ENCODE results near the gene FSTL4.

FSTL4 gene

GRCh38 chr5:133252133-133252480 lies 360.2 kb downstream of the FSTL4 start:
- no peak for DNase-seq

- DNase-seq = no peak
These were observed 360.8 kb downstream of the FSTL4 start for GRCh38 chr5:133251296-133252132.

GRCh38 chr5:133250527-133250926 lies 361.8 kb downstream of the FSTL4 start:
- DNase-seq = no peak

GRCh38 chr5:133249593-133249992 lies 362.7 kb downstream of the FSTL4 start:
- DNase-seq = no peak

- DNase-seq = no peak
These were observed 364.3 kb downstream of the FSTL4 start for GRCh38 chr5:133247881-133248624.

GRCh38 chr5:133247151-133247709 lies 365.1 kb downstream of the FSTL4 start:
- DNase-seq = no peak

GRCh38 chr5:133246376-133247150 lies 365.8 kb downstream of the FSTL4 start:
- no peak for DNase-seq

- DNase-seq = no peak
These were observed 366.3 kb downstream of the FSTL4 start for GRCh38 chr5:133246053-133246370.

GRCh38 chr5:133245191-133246052 lies 366.9 kb downstream of the FSTL4 start:
- DNase-seq = no peak

- no peak for DNase-seq
These were observed 368.1 kb downstream of the FSTL4 start for GRCh38 chr5:133244242-133244641.

- DNase-seq = no peak
These were observed 369.1 kb downstream of the FSTL4 start for GRCh38 chr5:133243196-133243595.

GRCh38 chr5:133242221-133242835 lies 370.0 kb downstream of the FSTL4 start:
- no peak for DNase-seq

GRCh38 chr5:133241179-133242092 lies 370.9 kb downstream of the FSTL4 start:
- DNase-seq = no peak

- DNase-seq = no peak
These were observed 371.8 kb downstream of the FSTL4 start for GRCh38 chr5:133240425-133241091.

GRCh38 chr5:133238426-133239205 lies 373.7 kb downstream of the FSTL4 start:
- DNase-seq = no peak

GRCh38 chr5:133236976-133237375 lies 375.4 kb downstream of the FSTL4 start:
- DNase-seq = no peak

- no peak for DNase-seq
These were observed 375.8 kb downstream of the FSTL4 start for GRCh38 chr5:133236541-133236951.

- no peak for DNase-seq
These were observed 376.5 kb downstream of the FSTL4 start for GRCh38 chr5:133235696-133236426.

Measured in activated gamma-delta T cell (primary cell).